Measurements from ENCODE around the gene ZNF512B.

DNA sequence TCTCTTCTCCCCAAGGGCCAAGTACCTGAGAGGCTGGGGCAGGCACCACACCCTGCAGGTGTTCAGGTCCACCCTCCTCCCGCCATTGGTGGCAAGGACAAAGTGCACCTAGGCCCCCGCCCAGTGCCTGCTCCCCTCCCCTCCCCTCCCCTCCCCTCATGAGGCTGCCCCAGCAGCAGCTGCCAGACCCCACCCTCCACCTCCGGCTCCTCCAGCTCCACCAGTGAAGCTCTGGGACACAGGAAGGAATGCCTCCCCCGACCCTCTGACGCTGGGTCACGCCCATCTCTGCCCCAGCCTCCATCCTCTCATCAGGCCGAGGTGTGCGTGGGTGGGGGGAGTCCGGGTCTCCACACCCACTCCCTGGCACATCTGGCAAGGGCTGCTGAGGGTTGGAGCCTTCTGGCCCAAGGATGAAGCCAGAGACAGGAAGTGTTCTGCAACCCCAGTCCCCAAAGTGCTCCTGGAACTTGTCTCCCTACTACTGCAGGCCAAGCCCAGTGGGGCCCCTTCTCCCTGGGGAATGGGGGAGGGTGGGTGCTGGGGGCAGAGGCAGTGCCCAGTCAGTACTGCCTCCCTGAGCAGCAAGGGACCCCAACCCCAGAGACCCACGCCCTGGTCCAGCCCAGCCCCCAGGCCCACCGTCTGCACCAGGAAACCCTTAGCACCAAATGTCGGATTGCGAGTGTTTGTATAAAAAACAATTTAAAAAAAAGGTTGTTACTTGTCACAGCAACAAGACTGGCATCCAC is 11.9 kb downstream of the ZNF512B start:
- TF ChIP-seq CTCF (IDR thresholded peaks at IDR 0.05; ENCODE audit: low read length) (no peak), EZH2 (IDR thresholded peaks at IDR 0.05; ENCODE audit: borderline replicate concordance, low read length) (no peak)

Data from OCI-LY1 (cell line).